Ovary (tissue), 3 donors: Measurements from ENCODE around the gene UBR4.

ENCODE experiments used
- POLR2A ChIP-seq: fragments of 450-650 bp; IDR thresholded peaks from one replicate; pipeline ENCODE4 v1.6.1; 2017; ENCODE audit warnings: antibody characterized with exemption, mild to moderate bottlenecking, moderate library complexity
- TF ChIP-seq, protein P1 (sequence below), 3 donors: fragments of 450-650 bp in 2 of 3; fragments of 200-600 bp in 1 of 3; IDR thresholded peaks; one replicate each; pipeline versions ENCODE4 v1.5.1 to v1.8.0; 2016 to 2022; ENCODE audit warnings: antibody characterized with exemption in 3 of 3, mild to moderate bottlenecking in 1 of 3
- donor health status: DM: no; HTN: no; CAD: no.

DNA sequence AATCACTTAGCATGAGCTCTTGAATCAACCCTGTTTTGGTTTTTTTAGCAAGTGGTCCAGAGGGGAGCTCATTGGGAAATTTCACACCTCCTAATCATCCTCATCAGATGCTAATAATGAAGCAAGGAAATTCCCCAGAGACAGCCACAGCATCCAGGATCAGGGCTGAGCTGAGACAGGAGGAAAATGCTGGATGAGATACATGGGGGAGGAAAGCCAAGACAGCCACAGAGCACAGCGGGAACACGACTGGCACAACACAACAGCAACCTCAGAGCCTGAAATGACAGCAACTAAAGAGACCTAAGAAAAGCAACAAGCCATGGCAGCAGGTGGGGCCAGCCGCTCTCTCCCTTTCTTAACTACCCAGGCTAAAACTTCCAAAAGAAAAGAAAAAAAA, 70.4 kb downstream of the UBR4 start:
- TF ChIP-seq, protein P1, sequence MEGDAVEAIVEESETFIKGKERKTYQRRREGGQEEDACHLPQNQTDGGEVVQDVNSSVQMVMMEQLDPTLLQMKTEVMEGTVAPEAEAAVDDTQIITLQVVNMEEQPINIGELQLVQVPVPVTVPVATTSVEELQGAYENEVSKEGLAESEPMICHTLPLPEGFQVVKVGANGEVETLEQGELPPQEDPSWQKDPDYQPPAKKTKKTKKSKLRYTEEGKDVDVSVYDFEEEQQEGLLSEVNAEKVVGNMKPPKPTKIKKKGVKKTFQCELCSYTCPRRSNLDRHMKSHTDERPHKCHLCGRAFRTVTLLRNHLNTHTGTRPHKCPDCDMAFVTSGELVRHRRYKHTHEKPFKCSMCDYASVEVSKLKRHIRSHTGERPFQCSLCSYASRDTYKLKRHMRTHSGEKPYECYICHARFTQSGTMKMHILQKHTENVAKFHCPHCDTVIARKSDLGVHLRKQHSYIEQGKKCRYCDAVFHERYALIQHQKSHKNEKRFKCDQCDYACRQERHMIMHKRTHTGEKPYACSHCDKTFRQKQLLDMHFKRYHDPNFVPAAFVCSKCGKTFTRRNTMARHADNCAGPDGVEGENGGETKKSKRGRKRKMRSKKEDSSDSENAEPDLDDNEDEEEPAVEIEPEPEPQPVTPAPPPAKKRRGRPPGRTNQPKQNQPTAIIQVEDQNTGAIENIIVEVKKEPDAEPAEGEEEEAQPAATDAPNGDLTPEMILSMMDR (IDR thresholded peaks at IDR 0.05) = no peak
- no peak for TF ChIP-seq POLR2A
